Keratinocyte (primary cell): ENCODE results near the gene TERT. TPM values are rescaled to one million over a fixed set of nuclear protein-coding genes. Genes with fewer than 3 reads are reported as not detected.

Experiments
- DNase-seq: peaks from one replicate; pipeline ENCODE4 v3.0.0-alpha.2; 2011; ENCODE audit warnings: low read depth, missing footprints, low spot score
- FAIRE-seq: peaks from 2 replicates; lab custom pipeline; 2011; peaks lifted over from hg19 to GRCh38; lab: Jason Lieb, UNC
- H2AFZ ChIP-seq: 2 replicates; pipeline ENCODE4 v1.6.0; 2012; ENCODE audit warnings: low read length, control low read depth, inconsistent platforms; ENCODE audit not compliant: control insufficient read depth
- H3K27ac ChIP-seq: 2 replicates; pipeline ENCODE4 v1.5.1; 2011; ENCODE audit warnings: low read length; ENCODE audit not compliant: control insufficient read depth, insufficient read depth
- H3K27me3 ChIP-seq: 3 replicates; pipeline ENCODE4 v1.6.0; 2011; ENCODE audit warnings: low read length; ENCODE audit not compliant: control insufficient read depth, insufficient read depth; ENCODE audit errors: extremely low read depth
- H3K36me3 ChIP-seq, 2 experiments: 2 replicates in 1 of 2; 3 replicates in 1 of 2; pipeline ENCODE4 v1.5.1; 2011; ENCODE audit warnings: low read length in 2 of 2, mild to moderate bottlenecking in 1 of 2; ENCODE audit not compliant: control insufficient read depth in 2 of 2, insufficient read depth in 2 of 2; ENCODE audit errors: extremely low read depth in 1 of 2
- H3K4me1 ChIP-seq: 3 replicates; pipeline ENCODE4 v1.5.1; 2011; ENCODE audit warnings: low read length; ENCODE audit not compliant: control insufficient read depth, insufficient read depth; ENCODE audit errors: extremely low read depth
- H3K4me2 ChIP-seq: 3 replicates; pipeline ENCODE4 v1.6.0; 2011; ENCODE audit warnings: low read depth, low read length; ENCODE audit not compliant: control insufficient read depth, insufficient read depth; ENCODE audit errors: extremely low read depth
- H3K4me3 ChIP-seq, 3 experiments: fragments of 200-600 bp in 1 of 3; sonication (generic) in 1 of 3; 2 replicates in 2 of 3; 3 replicates in 1 of 3; pipeline ENCODE4 v1.5.1; 2011 to 2016; ENCODE audit warnings: low read length in 3 of 3, mild to moderate bottlenecking in 3 of 3, control low read depth in 2 of 3, inconsistent platforms in 1 of 3, low read depth in 1 of 3, mixed read lengths in 1 of 3, mixed run types in 1 of 3, moderate library complexity in 1 of 3; ENCODE audit not compliant: control insufficient read depth in 2 of 3, insufficient read depth in 2 of 3; ENCODE audit errors: extremely low read depth in 1 of 3
- H3K79me2 ChIP-seq: 2 replicates; pipeline ENCODE4 v1.6.0; 2012; ENCODE audit warnings: low read length; ENCODE audit not compliant: control insufficient read depth, insufficient read depth
- H3K9ac ChIP-seq: 3 replicates; pipeline ENCODE4 v1.6.0; 2011; ENCODE audit warnings: low read length; ENCODE audit not compliant: control insufficient read depth, insufficient read depth; ENCODE audit errors: extremely low read depth
- H3K9me1 ChIP-seq: 3 replicates; pipeline ENCODE4 v1.6.0; 2011; ENCODE audit warnings: low read length; ENCODE audit not compliant: control insufficient read depth, insufficient read depth; ENCODE audit errors: extremely low read depth
- H3K9me3 ChIP-seq: 2 replicates; pipeline ENCODE4 v1.5.1; 2012; ENCODE audit warnings: low read depth, low read length; ENCODE audit not compliant: control insufficient read depth
- H4K20me1 ChIP-seq: 3 replicates; pipeline ENCODE4 v1.6.0; 2011; ENCODE audit warnings: low read length; ENCODE audit not compliant: control insufficient read depth, insufficient read depth; ENCODE audit errors: extremely low read depth
- CTCF ChIP-seq, 3 experiments: IDR thresholded peaks in 1 of 3; conservative IDR thresholded peaks in 1 of 3; optimal IDR thresholded peaks in 1 of 3; 2 replicates in 2 of 3; 3 replicates in 1 of 3; pipeline versions ENCODE3 to v1.5.1; 2011; ENCODE audit warnings: low read length in 3 of 3, mild to moderate bottlenecking in 3 of 3, moderate library complexity in 2 of 3, control low read depth in 1 of 3, inconsistent platforms in 1 of 3; ENCODE audit not compliant: insufficient read depth in 2 of 3; ENCODE audit errors: extremely low read depth in 1 of 3
- EZH2 ChIP-seq: IDR thresholded peaks from one replicate; pipeline ENCODE4 v1.6.1; 2012; ENCODE audit warnings: inconsistent platforms, mild to moderate bottlenecking, low read length, moderate library complexity
- dilution Hi-C: fragments of 300-500 bp; cut with MboI; formaldehyde crosslinking; loops from one replicate; pipeline ENCODE4 v1.7.0; 2020; ENCODE audit warnings: low sequenced_read_pairs; ENCODE audit not compliant: extremely low pct_ligation_motif_present
- polyA plus RNA-seq, 5 experiments: library from polyadenylated mRNA; depleted of rRNA in 3 of 5; stranded (reverse) in 3 of 5; stranded (forward) in 1 of 5; unstranded in 1 of 5; fragments of >200 nt; gene quantifications; 1 replicate in 1 of 5; 2 replicates in 3 of 5; 3 replicates in 1 of 5; pipeline versions ENCODE4 v1.2.1 to v1.2.3, GENCODE V29; 2011 to 2012; ENCODE audit warnings: missing spikeins in 2 of 5, low read depth in 1 of 5, low replicate concordance in 1 of 5

Gene TERT
- polyA plus RNA-seq, 1 donor (not counting 4 experiments of a cell fraction or from before 2014, with no cell fraction given) = not detected

GRCh38 chr5:1300581-1301083, 5.8 kb upstream of the TERT start:
- TF ChIP-seq CTCF (optimal IDR thresholded peaks at IDR 0.05 in 1 of 3, IDR thresholded peaks at IDR 0.05 in 1 of 3, conservative IDR thresholded peaks at IDR 0.05 in 1 of 3; ENCODE audit: extremely low read depth in 1 of 3, insufficient read depth in 2 of 3, low read length in 3 of 3) (no peak), EZH2 (no peak)
- FAIRE-seq (no peak), DNase-seq (no peak)
- Histone ChIP-seq H2AFZ (no peak overlapping the region), H3K4me1 (no peaks in the 10 kb centered on the region), H3K9me1 (no peaks in the 10 kb centered on the region), H3K4me3 (no peak overlapping the region), H4K20me1 (no peaks in the 10 kb centered on the region), H3K4me2 (no peak overlapping the region), H3K27ac (no peak overlapping the region), H3K9ac (no peak overlapping the region), H3K27me3 (peaks cover 10% of the 10 kb centered on the region), H3K79me2 (no peaks in the 10 kb centered on the region), H3K36me3 (no peaks in the 10 kb centered on the region), H3K9me3 (no peaks in the 10 kb centered on the region)
- dilution Hi-C loops = no loop called here

GRCh38 chr5:1299961-1300360, 5.1 kb upstream of the TERT start:
- H3K9ac ChIP-seq = no peak overlapping the region
- no peaks in the 10 kb centered on the region for H3K9me1 ChIP-seq
- H4K20me1 ChIP-seq = no peaks in the 10 kb centered on the region
- no peaks in the 10 kb centered on the region for H3K9me3 ChIP-seq
- dilution Hi-C loops = no loop called here
- no peak overlapping the region for H3K27ac ChIP-seq
- no peak overlapping the region for H2AFZ ChIP-seq
- H3K4me1 ChIP-seq = no peaks in the 10 kb centered on the region
- DNase-seq (no peak), FAIRE-seq (no peak)
- no peak for TF ChIP-seq EZH2
- TF ChIP-seq CTCF (optimal IDR thresholded peaks at IDR 0.05 in 1 of 3, IDR thresholded peaks at IDR 0.05 in 1 of 3, conservative IDR thresholded peaks at IDR 0.05 in 1 of 3; ENCODE audit: extremely low read depth in 1 of 3, insufficient read depth in 2 of 3, low read length in 3 of 3) = no peak
- no peak overlapping the region for H3K4me3 ChIP-seq
- no peaks in the 10 kb centered on the region for H3K79me2 ChIP-seq
- H3K27me3 ChIP-seq = peaks cover 16% of the 10 kb centered on the region
- H3K36me3 ChIP-seq = no peaks in the 10 kb centered on the region
- H3K4me2 ChIP-seq = no peak overlapping the region
